AG04449 (cell line): ENCODE results near the gene SEPTIN11.
"Not testable (repeated sequence)": the region's sequence is repeated elsewhere in the genome, so short reads cannot be mapped to it uniquely, and the experiment has no call there.

Experiments used
- CTCF ChIA-PET: fragments of 350-600 bp; formaldehyde crosslinking; extraction: SDS; loops from one replicate; lab custom pipeline; 2021; ENCODE audit warnings: antibody characterized with exemption; lab: Yijun Ruan, JAX
- POLR2A ChIA-PET: fragments of 400-600, 350-600 bp; formaldehyde crosslinking; extraction: SDS; loops from one replicate; lab custom pipeline; 2020; ENCODE audit warnings: antibody characterized with exemption, inconsistent platforms; lab: Yijun Ruan, JAX
- DNase-seq: peaks from one replicate; pipeline ENCODE4 v3.0.0-alpha.2; 2010; ENCODE audit warnings: low read depth, low spot score
- H3K4me3 ChIP-seq: 2 replicates; pipeline ENCODE4 v1.5.1; 2011; ENCODE audit warnings: low read depth, mild to moderate bottlenecking, control low read depth, low read length
- CTCF ChIP-seq: IDR thresholded peaks from one replicate; pipeline ENCODE4 v1.5.1; 2011; ENCODE audit warnings: mild to moderate bottlenecking, moderate library complexity, low read length, control low read depth, inconsistent platforms; ENCODE audit not compliant: insufficient read depth; ENCODE audit errors: missing control alignments

Gene SEPTIN11

GRCh38 chr4:76962406-76963130 lies 13.0 kb downstream of the SEPTIN11 start:
- CTCF ChIA-PET: interaction anchor here (0.9 to 1.1 kb wide), 2 partner anchors 31 to 205 kb away, joined by 3 read pairs; no protein-coding TSS in a partner anchor
- H3K4me3 ChIP-seq: no peak overlapping the region
- TF ChIP-seq CTCF: no peak
- POLR2A ChIA-PET: no interaction called here
- DNase-seq: no peak

GRCh38 chr4:76963131-76963750 lies 13.7 kb downstream of the SEPTIN11 start:
- ChIA-PET POLR2A (interaction anchor here (1.9 kb wide), 1 partner anchor 24 kb away, joined by 8 read pairs; no protein-coding TSS in a partner anchor), CTCF (interaction anchor here (0.9 to 1.1 kb wide), 2 partner anchors 30 to 206 kb away, joined by 3 read pairs; no protein-coding TSS in a partner anchor)
- no peak for DNase-seq
- no peak for TF ChIP-seq CTCF
- H3K4me3 ChIP-seq: no peak overlapping the region

- DNase-seq, H3K4me3 ChIP-seq: not testable (repeated sequence)
- CTCF ChIA-PET: interaction anchor here (1.4 kb wide), 1 partner anchor 16 kb away, joined by 4 read pairs; no protein-coding TSS in a partner anchor
- POLR2A ChIA-PET: interaction anchor here (1.9 kb wide), 1 partner anchor 23 kb away, joined by 8 read pairs; no protein-coding TSS in a partner anchor
Observed at GRCh38 chr4:76963927-76964326, 14.4 kb downstream of the SEPTIN11 start.

- POLR2A ChIA-PET: interaction anchor here (1.9 kb wide), 1 partner anchor 22 kb away, joined by 8 read pairs; no protein-coding TSS in a partner anchor
- no peak for TF ChIP-seq CTCF
- H3K4me3 ChIP-seq: no peak overlapping the region
- no peak for DNase-seq
- CTCF ChIA-PET: interaction anchor here (0.8 to 1.4 kb wide), 2 partner anchors 16 to 239 kb away, joined by 3 to 4 read pairs; no protein-coding TSS in a partner anchor
Observed at GRCh38 chr4:76964769-76965168, 15.2 kb downstream of the SEPTIN11 start.

GRCh38 chr4:76965866-76966579 lies 16.5 kb downstream of the SEPTIN11 start:
- no peak for TF ChIP-seq CTCF
- CTCF ChIA-PET: no interaction called here
- no peak overlapping the region for H3K4me3 ChIP-seq
- POLR2A ChIA-PET: no interaction called here
- no peak for DNase-seq

GRCh38 chr4:76968937-76969336 lies 19.4 kb downstream of the SEPTIN11 start:
- CTCF ChIA-PET: no interaction called here
- no peak overlapping the region for H3K4me3 ChIP-seq
- POLR2A ChIA-PET: no interaction called here
- no peak for DNase-seq
- no peak for TF ChIP-seq CTCF
